SK-N-SH (cell line): ENCODE data around the gene C12orf42. TPM values are rescaled to one million over a fixed set of nuclear protein-coding genes. Genes with fewer than 3 reads are reported as not detected.

Experiments used
- CTCF ChIA-PET: fragments of 300-600, 350-600 bp; formaldehyde crosslinking; extraction: SDS; loops from one replicate; lab custom pipeline; 2021; lab: Yijun Ruan, JAX
- POLR2A ChIA-PET: fragments of 350-600 bp; sonication (Branson Sonifier 250); formaldehyde crosslinking; extraction: SDS; loops from one replicate; lab custom pipeline; 2020; ENCODE audit warnings: antibody characterized with exemption, inconsistent platforms; lab: Yijun Ruan, JAX
- DNase-seq: peaks from one replicate; pipeline ENCODE4 v3.0.0; 2012
- H2AFZ ChIP-seq: fragments of 200-600 bp; sonication (generic); 2 replicates; pipeline ENCODE4 v1.8.1; 2016; ENCODE audit warnings: antibody characterized with exemption, mild to moderate bottlenecking, low read depth
- H3F3A ChIP-seq: fragments of 200-600 bp; sonication (generic); replicated peaks from 2 replicates; pipeline ENCODE3; 2016; ENCODE audit warnings: antibody characterized with exemption, mild to moderate bottlenecking; ENCODE audit not compliant: insufficient read depth
- H3K27ac ChIP-seq, 2 experiments: fragments of 200-500 bp in 1 of 2; fragments of 200-600 bp in 1 of 2; sonication (Bioruptor generic) in 1 of 2; sonication (generic), shearing (Covaris generic) in 1 of 2; 2 replicates each; pipeline versions ENCODE4 v1.5.1 to v1.6.1; 2014 to 2016; ENCODE audit warnings: low read depth in 2 of 2, inconsistent platforms in 1 of 2, low read length in 1 of 2, mild to moderate bottlenecking in 1 of 2, mixed read lengths in 1 of 2
- H3K27me3 ChIP-seq: fragments of 200-600 bp; sonication (generic), shearing (Covaris generic); 2 replicates; pipeline ENCODE4 v1.6.1; 2016; ENCODE audit warnings: mixed run types; ENCODE audit not compliant: insufficient read depth
- H3K36me3 ChIP-seq, 2 experiments: fragments of 200-500 bp in 1 of 2; fragments of 200-600 bp in 1 of 2; sonication (Bioruptor generic) in 1 of 2; sonication (generic) in 1 of 2; replicated peaks in 1 of 2; 2 replicates each; pipeline versions ENCODE3 to v1.5.1; 2014 to 2016; ENCODE audit warnings: low read length in 1 of 2, mild to moderate bottlenecking in 1 of 2; ENCODE audit not compliant: insufficient read depth in 2 of 2, control insufficient read depth in 1 of 2
- H3K4me1 ChIP-seq, 2 experiments: fragments of 200-500 bp in 1 of 2; fragments of 200-600 bp in 1 of 2; sonication (Bioruptor generic) in 1 of 2; sonication (generic), shearing (Covaris generic) in 1 of 2; 2 replicates each; pipeline versions ENCODE4 v1.5.1 to v1.6.1; 2014 to 2016; ENCODE audit warnings: low read depth in 1 of 2, low read length in 1 of 2, mixed run types in 1 of 2; ENCODE audit not compliant: insufficient read depth in 2 of 2, control insufficient read depth in 1 of 2
- H3K4me2 ChIP-seq: fragments of 200-600 bp; sonication (generic), shearing (Covaris generic); 2 replicates; pipeline ENCODE4 v1.6.1; 2017; ENCODE audit warnings: mixed run types
- H3K4me3 ChIP-seq, 2 experiments: fragments of 200-500 bp in 1 of 2; fragments of 200-600 bp in 1 of 2; sonication (Bioruptor generic) in 1 of 2; sonication (generic), shearing (Covaris generic) in 1 of 2; 2 replicates each; pipeline versions ENCODE4 v1.5.1 to v1.8.1; 2014 to 2016; ENCODE audit warnings: low read depth in 2 of 2, inconsistent platforms in 1 of 2, low read length in 1 of 2, mild to moderate bottlenecking in 1 of 2, mixed read lengths in 1 of 2, moderate library complexity in 1 of 2
- H3K79me2 ChIP-seq: fragments of 200-600 bp; sonication (generic); 2 replicates; pipeline ENCODE4 v1.8.1; 2017; ENCODE audit warnings: mild to moderate bottlenecking; ENCODE audit not compliant: insufficient read depth
- H3K9ac ChIP-seq: fragments of 200-600 bp; sonication (generic); 2 replicates; pipeline ENCODE4 v1.6.1; 2017; ENCODE audit warnings: mixed run types
- H3K9me2 ChIP-seq: fragments of 200-600 bp; sonication (generic); 2 replicates; pipeline ENCODE4 v1.6.1; 2017; ENCODE audit warnings: mixed run types
- H3K9me3 ChIP-seq: fragments of 200-600 bp; sonication (generic); 2 replicates; pipeline ENCODE4 v1.6.1; 2017; ENCODE audit warnings: mixed run types, mild to moderate bottlenecking, moderate library complexity
- H4K20me1 ChIP-seq: fragments of 200-600 bp; sonication (generic); 2 replicates; pipeline ENCODE4 v1.6.1; 2017; ENCODE audit warnings: mild to moderate bottlenecking, mixed run types; ENCODE audit not compliant: insufficient read depth
- CHD2 ChIP-seq: fragments of 150-350 bp; IDR thresholded peaks from 2 replicates; pipeline ENCODE4 v1.6.1; 2018; ENCODE audit warnings: low read length; ENCODE audit not compliant: partially characterized antibody
- EP300 ChIP-seq, 2 experiments: IDR thresholded peaks; 2 replicates each; pipeline versions ENCODE4 v1.4.0 to v1.6.1; 2012; ENCODE audit warnings: borderline replicate concordance in 1 of 2, low read depth in 1 of 2, low read length in 1 of 2
- FOSL2 ChIP-seq: IDR thresholded peaks from 2 replicates; pipeline ENCODE4 v1.4.0; 2012; ENCODE audit warnings: low read depth, mild to moderate bottlenecking, moderate library complexity, borderline replicate concordance
- FOXJ3 ChIP-seq: sonication (generic); formaldehyde crosslinking; IDR thresholded peaks from 2 replicates; pipeline ENCODE4 v1.5.1; 2020; ENCODE audit warnings: mild to moderate bottlenecking, missing genetic modification reagents
- FOXM1 ChIP-seq: IDR thresholded peaks from 2 replicates; pipeline ENCODE4 v1.4.0; 2012; ENCODE audit warnings: low read depth, mild to moderate bottlenecking
- MEF2A ChIP-seq: IDR thresholded peaks from 2 replicates; pipeline ENCODE4 v1.4.0; 2012; ENCODE audit warnings: low read depth, borderline replicate concordance
- NFIC ChIP-seq: IDR thresholded peaks from 2 replicates; pipeline ENCODE4 v1.4.0; 2012; ENCODE audit warnings: borderline replicate concordance
- POLR2AphosphoS5 ChIP-seq: IDR thresholded peaks from 2 replicates; pipeline ENCODE4 v1.6.1; 2012; ENCODE audit warnings: low read depth, low read length
- RAD21 ChIP-seq: IDR thresholded peaks from 2 replicates; pipeline ENCODE4 v1.6.1; 2012; ENCODE audit warnings: mild to moderate bottlenecking, low read length
- RCOR1 ChIP-seq: fragments of 150-350 bp; IDR thresholded peaks from 2 replicates; pipeline ENCODE4 v1.6.1; 2017; ENCODE audit warnings: antibody characterized with exemption, low read length
- RXRA ChIP-seq: IDR thresholded peaks from 2 replicates; pipeline ENCODE4 v1.4.0; 2012; ENCODE audit warnings: low read depth, mild to moderate bottlenecking, borderline replicate concordance
- SIN3A ChIP-seq: IDR thresholded peaks from 2 replicates; pipeline ENCODE4 v1.6.1; 2012; ENCODE audit warnings: low read depth, mild to moderate bottlenecking, low read length, moderate library complexity, borderline replicate concordance
- SMC3 ChIP-seq: IDR thresholded peaks from 2 replicates; pipeline ENCODE4 v1.6.1; 2012; ENCODE audit warnings: low read depth, low read length, improper control_type of control experiment
- TAF1 ChIP-seq: IDR thresholded peaks from 2 replicates; pipeline ENCODE4 v1.6.1; 2012; ENCODE audit warnings: low read depth, mild to moderate bottlenecking, low read length, moderate library complexity, borderline replicate concordance
- TCF12 ChIP-seq: IDR thresholded peaks from 2 replicates; pipeline ENCODE4 v1.4.0; 2012
- YY1 ChIP-seq: IDR thresholded peaks from 2 replicates; pipeline ENCODE4 v1.4.0; 2012; ENCODE audit warnings: low read depth, mild to moderate bottlenecking
- WGBS: methylation state at CpG from one replicate; pipeline ENCODE4 v1.1.6; 2017; ENCODE audit warnings: low lambda C conversion rate; 5-methylcytosine and 5-hydroxymethylcytosine counted together
- polyA plus RNA-seq, 3 experiments: library from polyadenylated mRNA; depleted of rRNA; stranded (reverse); fragments of >200 nt; gene quantifications; 2 replicates each; pipeline ENCODE4 v1.2.3, GENCODE V29; 2012
- TF ChIP-seq, protein P1 (sequence below): IDR thresholded peaks from 2 replicates; pipeline ENCODE4 v1.4.0; 2012; ENCODE audit warnings: low read depth, borderline replicate concordance
- TF ChIP-seq, protein P2 (sequence below): fragments of 200-600 bp; sonication (generic); IDR thresholded peaks from 2 replicates; pipeline ENCODE4 v1.6.1; 2017; ENCODE audit warnings: antibody characterized with exemption, mild to moderate bottlenecking, moderate library complexity
- TF ChIP-seq, protein P3 (sequence below): IDR thresholded peaks from 2 replicates; pipeline ENCODE4; 2012
- TF ChIP-seq, protein P4 (sequence below): fragments of 150-350 bp; IDR thresholded peaks from 2 replicates; pipeline ENCODE4 v1.6.1; 2017; ENCODE audit warnings: antibody characterized with exemption, low read length, low read depth, borderline replicate concordance

Gene C12orf42
- polyA plus RNA-seq, 1 of the 3 experiments (the other 2 are of a cell fraction) = not detected

DNA sequence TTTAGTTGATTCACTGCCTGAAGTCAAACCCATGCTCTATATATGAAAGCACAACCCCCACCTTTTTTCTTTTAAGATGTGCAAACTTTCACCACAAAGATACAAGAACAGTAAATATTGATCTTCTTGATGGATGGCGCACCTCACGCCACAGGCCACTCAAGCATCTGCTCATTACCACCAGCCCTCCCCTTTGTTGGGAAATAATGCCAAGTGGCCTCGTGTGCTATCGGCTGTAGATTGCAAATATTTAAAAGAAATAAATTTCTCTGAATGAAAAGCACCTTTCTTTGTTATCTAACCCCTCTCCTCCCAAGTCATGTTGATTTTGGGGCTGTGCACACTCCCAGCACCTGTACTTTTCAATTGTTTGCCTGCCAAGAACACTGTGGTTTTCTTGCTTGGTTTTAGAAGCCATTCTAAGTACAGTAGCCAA is 122.7 kb downstream of the C12orf42 start:
- no peaks in the 10 kb centered on the region for H3K36me3 ChIP-seq
- no peaks in the 10 kb centered on the region for H3K27me3 ChIP-seq
- WGBS = 23% methylated on average over 4 of the region's 4 CpGs
- ChIA-PET CTCF (no interaction called here), POLR2A (no interaction called here)
- no peaks in the 10 kb centered on the region for H3K79me2 ChIP-seq
- H3K9me3 ChIP-seq = peaks cover 10% of the 10 kb centered on the region; the same call in 1 of the 2 replicates
- no peaks in the 10 kb centered on the region for H3K4me1 ChIP-seq
- H4K20me1 ChIP-seq = no peaks in the 10 kb centered on the region
- TF ChIP-seq NFIC = no peak
- TF ChIP-seq FOSL2 = no peak
- TF ChIP-seq EP300 (IDR thresholded peaks at IDR 0.05; ENCODE audit: borderline replicate concordance in 1 of 2, low read depth in 1 of 2, low read length in 1 of 2) = no peak
- TF ChIP-seq SIN3A = no peak
- TF ChIP-seq, protein P1, sequence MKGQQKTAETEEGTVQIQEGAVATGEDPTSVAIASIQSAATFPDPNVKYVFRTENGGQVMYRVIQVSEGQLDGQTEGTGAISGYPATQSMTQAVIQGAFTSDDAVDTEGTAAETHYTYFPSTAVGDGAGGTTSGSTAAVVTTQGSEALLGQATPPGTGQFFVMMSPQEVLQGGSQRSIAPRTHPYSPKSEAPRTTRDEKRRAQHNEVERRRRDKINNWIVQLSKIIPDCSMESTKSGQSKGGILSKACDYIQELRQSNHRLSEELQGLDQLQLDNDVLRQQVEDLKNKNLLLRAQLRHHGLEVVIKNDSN = no peak
- no peak overlapping the region for H3K9ac ChIP-seq
- H3K4me2 ChIP-seq = no peak overlapping the region
- H3K9me2 ChIP-seq = no peaks in the 10 kb centered on the region
- no peak overlapping the region for H2AFZ ChIP-seq
- no peak overlapping the region for H3K27ac ChIP-seq
- DNase-seq = no peak
- H3K4me3 ChIP-seq = no peak overlapping the region
- no peaks in the 10 kb centered on the region for H3F3A ChIP-seq

DNA sequence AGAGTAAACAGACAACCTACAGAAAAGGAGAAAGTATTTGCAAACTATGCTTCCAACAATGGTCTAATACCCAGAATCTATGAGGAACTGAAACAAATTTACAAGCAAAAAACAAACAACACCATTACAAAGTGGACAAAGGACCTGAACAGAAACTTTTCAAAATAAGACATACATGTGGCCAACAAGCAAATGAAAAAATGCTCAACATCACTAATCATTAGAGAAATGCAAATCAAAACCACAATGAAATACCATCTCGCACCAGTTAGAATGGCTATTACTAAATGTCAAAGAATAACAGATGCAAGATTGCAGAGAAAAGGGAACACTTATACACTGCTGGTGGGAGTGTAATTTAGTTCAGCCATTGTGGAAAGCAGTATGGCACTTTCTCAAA is 125.8 kb downstream of the C12orf42 start:
- Histone ChIP-seq H3K4me1 (no peaks in the 10 kb centered on the region), H3K4me2 (no peak overlapping the region), H3K9me2 (no peaks in the 10 kb centered on the region), H2AFZ (no peak overlapping the region), H3K27ac (no peak overlapping the region), H4K20me1 (no peaks in the 10 kb centered on the region), H3K9me3 (peaks cover 7% of the 10 kb centered on the region; the same call in 1 of the 2 replicates), H3F3A (no peaks in the 10 kb centered on the region), H3K27me3 (no peaks in the 10 kb centered on the region), H3K4me3 (no peak overlapping the region), H3K36me3 (no peaks in the 10 kb centered on the region), H3K79me2 (no peaks in the 10 kb centered on the region), H3K9ac (no peak overlapping the region)
- no peak for TF ChIP-seq RAD21
- TF ChIP-seq RXRA = no peak
- ChIA-PET CTCF (no interaction called here), POLR2A (no interaction called here)
- DNase-seq = no peak
- whole genome bisulfite sequencing = 43% methylated on average over 1 of the region's 1 CpG

DNA sequence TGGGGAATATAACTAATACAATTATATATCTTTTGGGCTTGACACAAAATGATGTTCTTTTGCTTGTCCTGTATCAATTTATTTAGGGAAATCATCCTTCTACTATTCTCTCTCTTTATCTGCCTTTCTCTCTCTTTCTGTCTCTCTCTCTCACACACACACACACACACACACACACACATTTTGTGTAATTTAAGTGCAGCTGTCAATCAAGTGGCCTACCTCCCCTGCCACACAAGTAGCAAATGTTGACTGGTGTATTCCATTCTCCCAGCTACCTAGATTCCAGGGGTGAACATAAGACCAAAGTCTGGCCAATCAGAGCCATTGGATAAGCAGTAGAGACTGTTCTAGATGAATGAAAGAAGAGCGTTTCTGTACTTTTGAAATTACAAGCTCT is 127.6 kb downstream of the C12orf42 start:
- H2AFZ ChIP-seq = no peak overlapping the region
- no peaks in the 10 kb centered on the region for H3K9me2 ChIP-seq
- H3K36me3 ChIP-seq = no peaks in the 10 kb centered on the region
- H3K9ac ChIP-seq = no peak overlapping the region
- no peaks in the 10 kb centered on the region for H4K20me1 ChIP-seq
- DNase-seq = no peak
- ChIA-PET CTCF (no interaction called here), POLR2A (no interaction called here)
- H3K79me2 ChIP-seq = no peaks in the 10 kb centered on the region
- H3K27ac ChIP-seq = no peak overlapping the region
- no peaks in the 10 kb centered on the region for H3F3A ChIP-seq
- no peaks in the 10 kb centered on the region for H3K9me3 ChIP-seq
- H3K4me3 ChIP-seq = no peak overlapping the region
- WGBS = 28% methylated on average over 1 of the region's 1 CpG
- H3K4me1 ChIP-seq = no peaks in the 10 kb centered on the region
- no peaks in the 10 kb centered on the region for H3K27me3 ChIP-seq
- no peak overlapping the region for H3K4me2 ChIP-seq
- TF ChIP-seq RCOR1 (no peak), RXRA (no peak), MEF2A (no peak), CHD2 (no peak), SIN3A (no peak), FOXM1 (no peak), SMC3 (no peak), POLR2AphosphoS5 (no peak), TCF12 (no peak), TAF1 (no peak), RAD21 (no peak), FOSL2 (no peak), FOXJ3 (CRISPR knock-in tag) (no peak), YY1 (no peak)
- TF ChIP-seq, protein P2, sequence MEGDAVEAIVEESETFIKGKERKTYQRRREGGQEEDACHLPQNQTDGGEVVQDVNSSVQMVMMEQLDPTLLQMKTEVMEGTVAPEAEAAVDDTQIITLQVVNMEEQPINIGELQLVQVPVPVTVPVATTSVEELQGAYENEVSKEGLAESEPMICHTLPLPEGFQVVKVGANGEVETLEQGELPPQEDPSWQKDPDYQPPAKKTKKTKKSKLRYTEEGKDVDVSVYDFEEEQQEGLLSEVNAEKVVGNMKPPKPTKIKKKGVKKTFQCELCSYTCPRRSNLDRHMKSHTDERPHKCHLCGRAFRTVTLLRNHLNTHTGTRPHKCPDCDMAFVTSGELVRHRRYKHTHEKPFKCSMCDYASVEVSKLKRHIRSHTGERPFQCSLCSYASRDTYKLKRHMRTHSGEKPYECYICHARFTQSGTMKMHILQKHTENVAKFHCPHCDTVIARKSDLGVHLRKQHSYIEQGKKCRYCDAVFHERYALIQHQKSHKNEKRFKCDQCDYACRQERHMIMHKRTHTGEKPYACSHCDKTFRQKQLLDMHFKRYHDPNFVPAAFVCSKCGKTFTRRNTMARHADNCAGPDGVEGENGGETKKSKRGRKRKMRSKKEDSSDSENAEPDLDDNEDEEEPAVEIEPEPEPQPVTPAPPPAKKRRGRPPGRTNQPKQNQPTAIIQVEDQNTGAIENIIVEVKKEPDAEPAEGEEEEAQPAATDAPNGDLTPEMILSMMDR = no peak
- TF ChIP-seq, protein P3, sequence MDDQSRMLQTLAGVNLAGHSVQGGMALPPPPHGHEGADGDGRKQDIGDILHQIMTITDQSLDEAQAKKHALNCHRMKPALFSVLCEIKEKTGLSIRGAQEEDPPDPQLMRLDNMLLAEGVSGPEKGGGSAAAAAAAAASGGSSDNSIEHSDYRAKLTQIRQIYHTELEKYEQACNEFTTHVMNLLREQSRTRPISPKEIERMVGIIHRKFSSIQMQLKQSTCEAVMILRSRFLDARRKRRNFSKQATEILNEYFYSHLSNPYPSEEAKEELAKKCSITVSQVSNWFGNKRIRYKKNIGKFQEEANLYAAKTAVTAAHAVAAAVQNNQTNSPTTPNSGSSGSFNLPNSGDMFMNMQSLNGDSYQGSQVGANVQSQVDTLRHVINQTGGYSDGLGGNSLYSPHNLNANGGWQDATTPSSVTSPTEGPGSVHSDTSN = no peak
- TF ChIP-seq, protein P4, sequence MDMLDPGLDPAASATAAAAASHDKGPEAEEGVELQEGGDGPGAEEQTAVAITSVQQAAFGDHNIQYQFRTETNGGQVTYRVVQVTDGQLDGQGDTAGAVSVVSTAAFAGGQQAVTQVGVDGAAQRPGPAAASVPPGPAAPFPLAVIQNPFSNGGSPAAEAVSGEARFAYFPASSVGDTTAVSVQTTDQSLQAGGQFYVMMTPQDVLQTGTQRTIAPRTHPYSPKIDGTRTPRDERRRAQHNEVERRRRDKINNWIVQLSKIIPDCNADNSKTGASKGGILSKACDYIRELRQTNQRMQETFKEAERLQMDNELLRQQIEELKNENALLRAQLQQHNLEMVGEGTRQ = no peak
